Measurements from ENCODE around the gene DOCK3. TPM values are rescaled to one million over a fixed set of nuclear protein-coding genes. Genes with fewer than 3 reads are reported as not detected.
"Not testable (repeated sequence)": the region's sequence is repeated elsewhere in the genome, so short reads cannot be mapped to it uniquely, and the experiment has no call there.

Gene DOCK3
- polyA plus RNA-seq, 1 donor from 2014 or later = 15.6 TPM

DNA sequence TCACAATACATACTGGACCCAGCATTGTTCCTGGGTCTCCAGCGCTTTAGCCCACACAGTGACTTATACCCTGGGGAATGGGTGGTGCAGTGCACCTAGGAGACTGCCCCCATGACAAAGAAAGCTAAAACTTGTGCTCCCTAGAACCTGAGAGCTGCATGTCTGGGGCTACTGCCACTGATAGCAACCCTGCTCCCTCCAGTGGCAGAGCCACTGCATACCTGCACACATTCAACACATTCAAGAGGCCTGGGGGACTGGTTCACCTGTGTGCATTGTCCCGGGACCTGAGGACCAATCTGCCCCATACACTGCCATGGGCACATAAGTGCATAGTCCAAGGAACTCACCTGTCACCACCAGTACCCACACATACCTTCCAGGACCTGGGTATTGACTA is 407.6 kb downstream of the DOCK3 start:
- Histone ChIP-seq H4K20me1 (ENCODE audit: insufficient read depth) (no peaks in the 10 kb centered on the region), H3K9ac (ENCODE audit: low read length) (no peak overlapping the region), H2AFZ (ENCODE audit: low read depth, low read length) (no peak overlapping the region), H3K27me3 (ENCODE audit: insufficient read depth, low read depth, low read length) (no peaks in the 10 kb centered on the region), H3K4me2 (ENCODE audit: low read length) (no peak overlapping the region), H3K9me3 (ENCODE audit: low read length) (peaks cover 7% of the 10 kb centered on the region), H3K27ac (ENCODE audit: low read length) (no peak overlapping the region), H3K4me3 (ENCODE audit: low read length) (no peak overlapping the region), H3K9me2 (ENCODE audit: insufficient read depth, low read length) (no peaks in the 10 kb centered on the region), H3K79me2 (replicated peaks; ENCODE audit: insufficient read depth, low read length) (no peaks in the 10 kb centered on the region), H3F3A (ENCODE audit: insufficient read depth, low read length, poor library complexity, severe bottlenecking) (no peaks in the 10 kb centered on the region), H3K36me3 (ENCODE audit: insufficient read depth, low read length) (peaks cover 15% of the 10 kb centered on the region)
- TF ChIP-seq RAD21 (conservative IDR thresholded peaks at IDR 0.05) (no peak), EZH2 (IDR thresholded peaks at IDR 0.05; ENCODE audit: borderline replicate concordance, insufficient read depth, low read length, poor library complexity, severe bottlenecking) (no peak), SMC3 (conservative IDR thresholded peaks at IDR 0.05; ENCODE audit: poor library complexity) (no peak), EP300 (conservative IDR thresholded peaks at IDR 0.05; ENCODE audit: poor library complexity, severe bottlenecking) (no peak), TAF1 (IDR thresholded peaks at IDR 0.05; ENCODE audit: low read depth) (no peak), POLR2AphosphoS5 (IDR thresholded peaks at IDR 0.05) (no peak), MXI1 (conservative IDR thresholded peaks at IDR 0.05; ENCODE audit: poor library complexity, severe bottlenecking) (no peak)
- TF ChIP-seq, protein P1, sequence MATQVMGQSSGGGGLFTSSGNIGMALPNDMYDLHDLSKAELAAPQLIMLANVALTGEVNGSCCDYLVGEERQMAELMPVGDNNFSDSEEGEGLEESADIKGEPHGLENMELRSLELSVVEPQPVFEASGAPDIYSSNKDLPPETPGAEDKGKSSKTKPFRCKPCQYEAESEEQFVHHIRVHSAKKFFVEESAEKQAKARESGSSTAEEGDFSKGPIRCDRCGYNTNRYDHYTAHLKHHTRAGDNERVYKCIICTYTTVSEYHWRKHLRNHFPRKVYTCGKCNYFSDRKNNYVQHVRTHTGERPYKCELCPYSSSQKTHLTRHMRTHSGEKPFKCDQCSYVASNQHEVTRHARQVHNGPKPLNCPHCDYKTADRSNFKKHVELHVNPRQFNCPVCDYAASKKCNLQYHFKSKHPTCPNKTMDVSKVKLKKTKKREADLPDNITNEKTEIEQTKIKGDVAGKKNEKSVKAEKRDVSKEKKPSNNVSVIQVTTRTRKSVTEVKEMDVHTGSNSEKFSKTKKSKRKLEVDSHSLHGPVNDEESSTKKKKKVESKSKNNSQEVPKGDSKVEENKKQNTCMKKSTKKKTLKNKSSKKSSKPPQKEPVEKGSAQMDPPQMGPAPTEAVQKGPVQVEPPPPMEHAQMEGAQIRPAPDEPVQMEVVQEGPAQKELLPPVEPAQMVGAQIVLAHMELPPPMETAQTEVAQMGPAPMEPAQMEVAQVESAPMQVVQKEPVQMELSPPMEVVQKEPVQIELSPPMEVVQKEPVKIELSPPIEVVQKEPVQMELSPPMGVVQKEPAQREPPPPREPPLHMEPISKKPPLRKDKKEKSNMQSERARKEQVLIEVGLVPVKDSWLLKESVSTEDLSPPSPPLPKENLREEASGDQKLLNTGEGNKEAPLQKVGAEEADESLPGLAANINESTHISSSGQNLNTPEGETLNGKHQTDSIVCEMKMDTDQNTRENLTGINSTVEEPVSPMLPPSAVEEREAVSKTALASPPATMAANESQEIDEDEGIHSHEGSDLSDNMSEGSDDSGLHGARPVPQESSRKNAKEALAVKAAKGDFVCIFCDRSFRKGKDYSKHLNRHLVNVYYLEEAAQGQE (IDR thresholded peaks at IDR 0.05; ENCODE audit: borderline replicate concordance) = no peak
- TF ChIP-seq, protein P2, sequence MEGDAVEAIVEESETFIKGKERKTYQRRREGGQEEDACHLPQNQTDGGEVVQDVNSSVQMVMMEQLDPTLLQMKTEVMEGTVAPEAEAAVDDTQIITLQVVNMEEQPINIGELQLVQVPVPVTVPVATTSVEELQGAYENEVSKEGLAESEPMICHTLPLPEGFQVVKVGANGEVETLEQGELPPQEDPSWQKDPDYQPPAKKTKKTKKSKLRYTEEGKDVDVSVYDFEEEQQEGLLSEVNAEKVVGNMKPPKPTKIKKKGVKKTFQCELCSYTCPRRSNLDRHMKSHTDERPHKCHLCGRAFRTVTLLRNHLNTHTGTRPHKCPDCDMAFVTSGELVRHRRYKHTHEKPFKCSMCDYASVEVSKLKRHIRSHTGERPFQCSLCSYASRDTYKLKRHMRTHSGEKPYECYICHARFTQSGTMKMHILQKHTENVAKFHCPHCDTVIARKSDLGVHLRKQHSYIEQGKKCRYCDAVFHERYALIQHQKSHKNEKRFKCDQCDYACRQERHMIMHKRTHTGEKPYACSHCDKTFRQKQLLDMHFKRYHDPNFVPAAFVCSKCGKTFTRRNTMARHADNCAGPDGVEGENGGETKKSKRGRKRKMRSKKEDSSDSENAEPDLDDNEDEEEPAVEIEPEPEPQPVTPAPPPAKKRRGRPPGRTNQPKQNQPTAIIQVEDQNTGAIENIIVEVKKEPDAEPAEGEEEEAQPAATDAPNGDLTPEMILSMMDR (IDR thresholded peaks at IDR 0.05; ENCODE audit: poor library complexity, severe bottlenecking) = no peak

DNA sequence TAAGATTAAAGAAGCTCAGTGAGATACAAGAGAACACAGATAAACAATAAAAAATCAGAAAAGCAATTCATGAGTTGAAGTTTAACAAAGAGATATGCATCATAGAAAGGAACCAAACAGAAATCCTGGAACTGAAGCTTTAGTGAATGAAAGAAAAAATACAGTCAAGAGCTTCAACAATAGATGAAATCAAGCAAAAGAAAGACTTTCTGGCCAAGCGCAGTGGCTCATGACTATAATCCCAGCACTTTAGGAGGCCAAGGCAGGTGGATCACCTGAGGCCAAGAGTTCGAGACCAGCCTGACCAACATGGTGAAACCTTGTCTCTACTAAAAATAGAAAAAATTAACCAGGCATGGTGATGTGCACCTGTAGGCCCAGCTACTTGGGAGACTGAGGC is 408.8 kb downstream of the DOCK3 start:
- no peaks in the 10 kb centered on the region for H3K9me2 ChIP-seq (ENCODE audit: insufficient read depth, low read length)
- H3K9me3 ChIP-seq (ENCODE audit: low read length) = peaks cover 7% of the 10 kb centered on the region
- H3K4me3 ChIP-seq (ENCODE audit: low read length) = no peak overlapping the region
- H3F3A ChIP-seq (ENCODE audit: insufficient read depth, low read length, poor library complexity, severe bottlenecking) = no peaks in the 10 kb centered on the region
- peaks cover 15% of the 10 kb centered on the region for H3K36me3 ChIP-seq (ENCODE audit: insufficient read depth, low read length)
- no peaks in the 10 kb centered on the region for H3K79me2 ChIP-seq (replicated peaks; ENCODE audit: insufficient read depth, low read length)
- H4K20me1 ChIP-seq (ENCODE audit: insufficient read depth) = no peaks in the 10 kb centered on the region
- no peaks in the 10 kb centered on the region for H3K27me3 ChIP-seq (ENCODE audit: insufficient read depth, low read depth, low read length)
- no peak for TF ChIP-seq RAD21 (conservative IDR thresholded peaks at IDR 0.05)
- TF ChIP-seq TAF1 (IDR thresholded peaks at IDR 0.05; ENCODE audit: low read depth) = no peak
- no peak overlapping the region for H3K27ac ChIP-seq (ENCODE audit: low read length)
- no peak overlapping the region for H3K4me2 ChIP-seq (ENCODE audit: low read length)
- H2AFZ ChIP-seq (ENCODE audit: low read depth, low read length) = no peak overlapping the region
- no peak overlapping the region for H3K9ac ChIP-seq (ENCODE audit: low read length)

DNA sequence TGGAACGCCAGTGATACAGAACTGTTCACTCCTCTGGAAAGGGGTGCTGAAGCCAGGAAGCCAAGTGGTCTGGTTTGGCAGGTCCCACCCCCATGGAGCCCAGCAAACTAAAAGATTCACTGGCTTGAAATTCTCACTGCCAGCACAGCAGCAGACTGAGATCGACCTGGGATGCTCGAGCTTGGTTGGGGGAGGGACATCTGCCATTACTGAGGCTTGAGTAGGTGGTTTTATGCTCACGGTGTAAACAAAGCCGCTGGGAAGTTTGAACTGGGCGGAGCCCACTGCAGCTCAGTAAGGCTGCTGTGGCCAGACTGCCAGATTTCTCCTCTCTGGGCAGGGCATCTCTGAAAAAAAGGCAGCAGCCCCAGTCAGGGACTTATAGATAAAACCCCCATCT is 417.4 kb downstream of the DOCK3 start:
- not testable (repeated sequence) for H3K9me2 ChIP-seq (ENCODE audit: insufficient read depth, low read length); H3K9ac ChIP-seq (ENCODE audit: low read length); H3K27me3 ChIP-seq (ENCODE audit: insufficient read depth, low read depth, low read length); H4K20me1 ChIP-seq (ENCODE audit: insufficient read depth); H3K27ac ChIP-seq (ENCODE audit: low read length); H3K36me3 ChIP-seq (ENCODE audit: insufficient read depth, low read length); H3K79me2 ChIP-seq (replicated peaks; ENCODE audit: insufficient read depth, low read length); H3K9me3 ChIP-seq (ENCODE audit: low read length); H3K4me2 ChIP-seq (ENCODE audit: low read length); H3K4me3 ChIP-seq (ENCODE audit: low read length); H3F3A ChIP-seq (ENCODE audit: insufficient read depth, low read length, poor library complexity, severe bottlenecking); H2AFZ ChIP-seq (ENCODE audit: low read depth, low read length)

DNA sequence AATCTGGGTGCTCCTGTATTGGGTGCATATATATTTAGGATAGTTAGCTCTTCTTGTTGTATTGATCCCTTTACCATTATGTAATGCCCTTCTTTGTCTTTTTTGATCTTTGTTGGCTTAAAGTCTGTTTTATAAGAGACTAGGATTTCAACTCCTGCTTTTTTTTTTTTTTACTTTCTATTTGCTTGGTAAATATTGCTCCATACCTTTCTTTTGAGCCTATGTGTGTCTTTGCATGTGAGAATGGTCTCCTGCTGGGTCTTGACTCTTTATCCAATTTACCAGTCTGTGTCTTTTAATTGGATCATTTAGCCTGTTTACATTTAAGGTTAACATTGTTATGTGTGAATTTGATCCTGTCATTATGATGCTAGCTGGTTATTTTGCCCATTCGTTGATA is 420.1 kb downstream of the DOCK3 start:
- H3K9me2 ChIP-seq (ENCODE audit: insufficient read depth, low read length) = not testable (repeated sequence)

More for the DNA sequence above, 420.1 kb downstream of the DOCK3 start:
- not testable (repeated sequence) for H3K9me3 ChIP-seq (ENCODE audit: low read length); H3K9ac ChIP-seq (ENCODE audit: low read length); H3F3A ChIP-seq (ENCODE audit: insufficient read depth, low read length, poor library complexity, severe bottlenecking); H3K27me3 ChIP-seq (ENCODE audit: insufficient read depth, low read depth, low read length); H3K4me2 ChIP-seq (ENCODE audit: low read length); H3K27ac ChIP-seq (ENCODE audit: low read length); H3K4me3 ChIP-seq (ENCODE audit: low read length); H3K79me2 ChIP-seq (replicated peaks; ENCODE audit: insufficient read depth, low read length); H4K20me1 ChIP-seq (ENCODE audit: insufficient read depth); H2AFZ ChIP-seq (ENCODE audit: low read depth, low read length); H3K36me3 ChIP-seq (ENCODE audit: insufficient read depth, low read length)

All from neural cell (in vitro differentiated cells).